NCI-H1048 (cell line): Measurements from ENCODE around the gene IQCN.

Source experiments
- DNase-seq: peaks from one replicate; lab custom pipeline; 2025; lab: John Stamatoyannopoulos, UW

IQCN gene

GRCh38 chr19:18231775-18232174 is 42.5 kb downstream of the IQCN start:
- DNase-seq, result no peak

GRCh38 chr19:18230941-18231734 is 43.1 kb downstream of the IQCN start:
- no peak for DNase-seq

GRCh38 chr19:18229915-18230314 is 44.3 kb downstream of the IQCN start:
- DNase-seq, result no peak

- DNase-seq, result no peak
Observed at GRCh38 chr19:18229474-18229873, 44.8 kb downstream of the IQCN start.

GRCh38 chr19:18227781-18228271 is 46.4 kb downstream of the IQCN start:
- DNase-seq, result no peak

GRCh38 chr19:18226956-18227780 is 47.1 kb downstream of the IQCN start:
- DNase-seq, result no peak

- no peak for DNase-seq
Observed at GRCh38 chr19:18225702-18226468, 48.4 kb downstream of the IQCN start, which contains the start of gene PDE4C. TSS of gene PDE4C (minus strand) at chr19:18226438. CDS start at chr19:18226415, 23 bp downstream.

- no peak for DNase-seq
Observed at GRCh38 chr19:18225355-18225701, 48.9 kb downstream of the IQCN start.

- peak; percentile 94 for DNase-seq
Observed at GRCh38 chr19:18224525-18225354, 49.5 kb downstream of the IQCN start.

GRCh38 chr19:18223860-18224524 is 50.3 kb downstream of the IQCN start:
- no peak for DNase-seq

GRCh38 chr19:18221815-18222725 is 52.2 kb downstream of the IQCN start:
- no peak for DNase-seq

GRCh38 chr19:18220632-18221275 is 53.5 kb downstream of the IQCN start:
- DNase-seq, result no peak

- DNase-seq, result no peak
Observed at GRCh38 chr19:18219911-18220631, 54.2 kb downstream of the IQCN start.

GRCh38 chr19:18218600-18218999 is 55.7 kb downstream of the IQCN start:
- DNase-seq, result no peak

GRCh38 chr19:18218159-18218558 is 56.1 kb downstream of the IQCN start:
- no peak for DNase-seq

- DNase-seq, result no peak
Observed at GRCh38 chr19:18216789-18217188, 57.5 kb downstream of the IQCN start.

GRCh38 chr19:18214779-18215433 is 59.3 kb downstream of the IQCN start:
- DNase-seq, result no peak

GRCh38 chr19:18211683-18212082 is 62.6 kb downstream of the IQCN start:
- DNase-seq, result no peak
